Astrocyte of the cerebellum (primary cell): Measurements from ENCODE around the gene C4orf36.
A peak's percentile ranks its signal among the peaks of the same experiment; 100 is the strongest.

ENCODE experiments used
- DNase-seq: peaks from one replicate; pipeline ENCODE4 v3.0.0-alpha.2; 2011; ENCODE audit warnings: low read depth
- H3K4me3 ChIP-seq: 2 replicates; pipeline ENCODE4 v1.5.1; 2011; ENCODE audit warnings: mild to moderate bottlenecking, low read depth, low read length, moderate library complexity
- in situ Hi-C: cut with HindIII; loops from 2 replicates; pipeline ENCODE4 v1.10.0; 2017; ENCODE audit warnings: low sequenced_read_pairs
- TF ChIP-seq, protein P1 (sequence below): IDR thresholded peaks from 2 replicates; pipeline ENCODE4 v1.5.1; 2012; ENCODE audit warnings: low read length, low read depth, moderate library complexity, mild to moderate bottlenecking; ENCODE audit errors: missing control alignments

The C4orf36 gene

GRCh38 chr4:86910820-86911684 is 18.8 kb upstream of the C4orf36 start:
- TF ChIP-seq, protein P1, sequence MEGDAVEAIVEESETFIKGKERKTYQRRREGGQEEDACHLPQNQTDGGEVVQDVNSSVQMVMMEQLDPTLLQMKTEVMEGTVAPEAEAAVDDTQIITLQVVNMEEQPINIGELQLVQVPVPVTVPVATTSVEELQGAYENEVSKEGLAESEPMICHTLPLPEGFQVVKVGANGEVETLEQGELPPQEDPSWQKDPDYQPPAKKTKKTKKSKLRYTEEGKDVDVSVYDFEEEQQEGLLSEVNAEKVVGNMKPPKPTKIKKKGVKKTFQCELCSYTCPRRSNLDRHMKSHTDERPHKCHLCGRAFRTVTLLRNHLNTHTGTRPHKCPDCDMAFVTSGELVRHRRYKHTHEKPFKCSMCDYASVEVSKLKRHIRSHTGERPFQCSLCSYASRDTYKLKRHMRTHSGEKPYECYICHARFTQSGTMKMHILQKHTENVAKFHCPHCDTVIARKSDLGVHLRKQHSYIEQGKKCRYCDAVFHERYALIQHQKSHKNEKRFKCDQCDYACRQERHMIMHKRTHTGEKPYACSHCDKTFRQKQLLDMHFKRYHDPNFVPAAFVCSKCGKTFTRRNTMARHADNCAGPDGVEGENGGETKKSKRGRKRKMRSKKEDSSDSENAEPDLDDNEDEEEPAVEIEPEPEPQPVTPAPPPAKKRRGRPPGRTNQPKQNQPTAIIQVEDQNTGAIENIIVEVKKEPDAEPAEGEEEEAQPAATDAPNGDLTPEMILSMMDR, result no peak
- DNase-seq, result no peak
- no peak overlapping the region for H3K4me3 ChIP-seq
- in situ Hi-C loops, result loop anchor here (25.0 kb wide), 1 partner anchor 399 kb away; no protein-coding TSS in a partner anchor

DNA sequence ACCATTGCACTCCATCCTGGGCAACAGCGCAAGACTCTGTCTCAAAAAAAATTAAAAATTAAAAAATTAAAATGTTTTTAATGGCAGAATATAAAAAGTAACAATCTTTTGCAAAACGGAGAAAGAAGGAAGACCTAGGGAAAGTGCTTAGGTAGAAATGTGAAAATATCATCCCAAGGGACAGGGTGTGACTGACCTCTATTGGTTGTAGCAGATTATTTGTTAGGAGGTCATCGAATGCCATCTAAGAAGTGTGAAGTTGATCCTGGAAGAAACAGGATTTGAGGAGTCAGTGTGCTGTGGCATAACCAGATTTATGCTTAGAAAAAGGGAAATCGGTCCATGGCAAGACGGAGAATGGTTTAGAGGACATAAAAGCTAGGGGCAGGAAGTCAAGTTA is 18.1 kb upstream of the C4orf36 start:
- DNase-seq, result no peak
- in situ Hi-C loops, result loop anchor here (25.0 kb wide), 1 partner anchor 398 kb away; no protein-coding TSS in a partner anchor
- TF ChIP-seq, protein P1, result no peak
- H3K4me3 ChIP-seq, result no peak overlapping the region

- no peak overlapping the region for H3K4me3 ChIP-seq
- TF ChIP-seq, protein P1, result no peak
- DNase-seq, result no peak
- in situ Hi-C loops, result loop anchor here (25.0 kb wide), 1 partner anchor 397 kb away; no protein-coding TSS in a partner anchor
Observed at GRCh38 chr4:86909546-86910295, 17.5 kb upstream of the C4orf36 start.

- H3K4me3 ChIP-seq, result no peak overlapping the region
- in situ Hi-C loops, result loop anchor here (25.0 kb wide), 1 partner anchor 396 kb away; no protein-coding TSS in a partner anchor
- no peak for DNase-seq
Observed at GRCh38 chr4:86908251-86908657, 16.0 kb upstream of the C4orf36 start.

DNA sequence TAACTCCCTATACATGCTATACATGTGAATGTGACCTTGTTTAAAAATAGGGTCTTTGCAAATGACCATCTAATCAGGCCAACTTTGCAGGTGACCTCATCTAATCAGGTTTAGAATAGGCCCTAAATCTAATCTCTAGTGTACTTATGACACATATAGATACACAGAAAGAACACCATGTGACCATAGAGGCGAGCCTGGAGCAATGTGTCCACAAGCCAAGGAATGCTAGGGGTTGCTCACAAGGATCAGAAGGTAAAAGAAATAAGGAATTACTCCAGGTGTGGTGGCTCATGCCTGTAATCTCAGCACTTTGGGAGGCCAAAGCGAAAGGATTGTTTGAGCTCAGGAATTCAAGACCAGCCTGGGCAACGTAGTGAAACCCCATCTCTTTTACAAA is 9.6 kb upstream of the C4orf36 start:
- no peak overlapping the region for H3K4me3 ChIP-seq
- TF ChIP-seq, protein P1, result no peak
- DNase-seq, result no peak
- in situ Hi-C loops, result loop anchor here (25.0 kb wide), 1 partner anchor 390 kb away; no protein-coding TSS in a partner anchor

More at GRCh38 chr4:86908251-86908657, 16.0 kb upstream of the C4orf36 start:
- TF ChIP-seq, protein P1, result no peak

- in situ Hi-C loops, result no loop called here
- no peak overlapping the region for H3K4me3 ChIP-seq
- DNase-seq, result no peak
- TF ChIP-seq, protein P1, result peak; percentile 24
Observed at GRCh38 chr4:86898562-86898961, 6.3 kb upstream of the C4orf36 start.
